GM12892 (cell line): Measurements from ENCODE around the gene PGLYRP3.

Experiments
- POLR2A ChIP-seq: IDR thresholded peaks from 2 replicates; pipeline ENCODE4 v1.6.1; 2011; ENCODE audit warnings: low read depth, low read length, control low read depth
- POLR2AphosphoS5 ChIP-seq: IDR thresholded peaks from 2 replicates; pipeline ENCODE4 v1.6.1; 2011; ENCODE audit warnings: low read depth, low read length, control low read depth
- TAF1 ChIP-seq: IDR thresholded peaks from 2 replicates; pipeline ENCODE4 v1.6.1; 2011; ENCODE audit warnings: low read depth, mild to moderate bottlenecking, control low read depth, low read length, borderline replicate concordance

DNA sequence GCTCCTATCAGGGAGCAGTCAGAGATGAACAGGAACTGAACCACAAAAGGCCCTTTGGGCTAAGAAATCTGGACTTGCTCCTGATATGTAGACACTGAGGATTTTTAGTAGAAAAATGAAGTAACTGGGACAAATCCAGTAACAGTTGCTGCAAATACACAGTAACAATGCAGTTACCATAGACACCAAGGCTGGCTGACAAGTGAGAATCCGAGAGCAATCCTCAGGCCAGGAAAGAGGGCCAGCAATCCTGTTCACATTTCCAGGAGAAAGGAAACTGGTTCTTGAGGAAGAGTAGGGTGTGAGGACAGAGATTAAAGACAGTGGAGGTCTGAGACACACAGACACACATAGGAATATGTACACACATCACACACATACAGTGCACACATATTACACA lies 62.6 kb downstream of the PGLYRP3 start:
- TF ChIP-seq POLR2AphosphoS5, result no peak
- TF ChIP-seq POLR2A, result no peak
- TF ChIP-seq TAF1, result no peak
